ENCODE results near the gene CYP4F8.
"Not testable (repeated sequence)": the region's sequence is repeated elsewhere in the genome, so short reads cannot be mapped to it uniquely, and the experiment has no call there.

Gene CYP4F8

GRCh38 chr19:15614507-15615379, at the start of gene CYP4F8:
CYP4F8 (plus strand) TSS chr19:15615218; CDS start chr19:15615617, 399 bp downstream.
- DNase-seq: no peak

GRCh38 chr19:15570420-15570819, 44.6 kb upstream of the CYP4F8 start:
- no peak for DNase-seq

- no peak for DNase-seq
These were observed 39.6 kb upstream of the CYP4F8 start for GRCh38 chr19:15575406-15575805.

GRCh38 chr19:15576526-15577156, 38.4 kb upstream of the CYP4F8 start:
- no peak for DNase-seq

GRCh38 chr19:15577184-15577771, 37.7 kb upstream of the CYP4F8 start:
- DNase-seq: no peak

- DNase-seq: no peak
These were observed 31.7 kb upstream of the CYP4F8 start for GRCh38 chr19:15583346-15583745.

- DNase-seq: no peak
These were observed 30.9 kb upstream of the CYP4F8 start for GRCh38 chr19:15584095-15584494.

GRCh38 chr19:15584541-15585115, 30.4 kb upstream of the CYP4F8 start:
- no peak for DNase-seq

- no peak for DNase-seq
These were observed 27.4 kb upstream of the CYP4F8 start for GRCh38 chr19:15587663-15588062.

- no peak for DNase-seq
These were observed 26.8 kb upstream of the CYP4F8 start for GRCh38 chr19:15588265-15588664.

- DNase-seq: no peak
These were observed 25.1 kb upstream of the CYP4F8 start for GRCh38 chr19:15589760-15590451.

- DNase-seq: no peak
These were observed 23.2 kb upstream of the CYP4F8 start for GRCh38 chr19:15591796-15592195.

- DNase-seq: not testable (repeated sequence)
These were observed 22.5 kb upstream of the CYP4F8 start for GRCh38 chr19:15592506-15592905.

GRCh38 chr19:15593766-15594165, 21.3 kb upstream of the CYP4F8 start:
- not testable (repeated sequence) for DNase-seq

- no peak for DNase-seq
These were observed 19.9 kb upstream of the CYP4F8 start for GRCh38 chr19:15595069-15595468.

- not testable (repeated sequence) for DNase-seq
These were observed 6.8 kb upstream of the CYP4F8 start for GRCh38 chr19:15607978-15608925.

- no peak for DNase-seq
These were observed 5.8 kb upstream of the CYP4F8 start for GRCh38 chr19:15609261-15609660.

- no peak for DNase-seq
These were observed 2.7 kb upstream of the CYP4F8 start for GRCh38 chr19:15612342-15612741.

- no peak for DNase-seq
These were observed 1.7 kb upstream of the CYP4F8 start for GRCh38 chr19:15613338-15613737.

GRCh38 chr19:15615526-15615925, 508 bp downstream of the CYP4F8 start:
- DNase-seq: no peak

- DNase-seq: no peak
These were observed 1.2 kb downstream of the CYP4F8 start for GRCh38 chr19:15616183-15616582.
